HepG2 (cell line): ENCODE data around the gene MKX. TPM values are rescaled to one million over a fixed set of nuclear protein-coding genes. Genes with fewer than 3 reads are reported as not detected.

Experiments used
- ATAC-seq: fragments of 200-7000 bp; cut with Tn5 transposase; 3 replicates; pipeline ENCODE4 v1.9.1; 2020; ENCODE audit warnings: mild to moderate bottlenecking, moderate library complexity
- BruUV-seq: library from RNA; stranded (reverse); fragments of 400-500 nt; replicated peaks from 2 replicates; lab custom pipeline; 2021; lab: Mats Ljungman, UMichigan
- CTCF ChIA-PET: fragments of 300-600 bp; formaldehyde crosslinking; extraction: SDS; loops from one replicate; lab custom pipeline; 2021; ENCODE audit warnings: low total read pairs, inconsistent platforms, low intra/inter-chr PET ratio; lab: Yijun Ruan, JAX
- POLR2A ChIA-PET: fragments of 350-600 bp; sonication (Branson Sonifier 250); formaldehyde crosslinking; loops from one replicate; lab custom pipeline; 2020; ENCODE audit warnings: antibody characterized with exemption, inconsistent platforms; lab: Yijun Ruan, JAX
- DNase-seq: peaks from one replicate; pipeline ENCODE4 v3.0.0-alpha.2; 2015; ENCODE audit warnings: low spot score
- FAIRE-seq: peaks from 3 replicates; lab custom pipeline; 2011; peaks lifted over from hg19 to GRCh38; lab: Jason Lieb, UNC
- H2AFZ ChIP-seq: one replicate; pipeline ENCODE4 v1.6.1; 2011; ENCODE audit warnings: low read length, inconsistent platforms
- H3K27ac ChIP-seq: fragments of 300-600 bp; 3 replicates; pipeline ENCODE4 v1.8.0; 2011; ENCODE audit warnings: mixed run types, mild to moderate bottlenecking, mixed read lengths, low read length, inconsistent platforms; ENCODE audit not compliant: insufficient read depth; ENCODE audit errors: extremely low read length
- H3K27me3 ChIP-seq, 2 experiments: fragments of 200-600 bp in 1 of 2; 2 replicates in 1 of 2; 3 replicates in 1 of 2; pipeline versions ENCODE4 v1.6.0 to v1.8.0; 2011; ENCODE audit warnings: low read length in 2 of 2, mild to moderate bottlenecking in 2 of 2, moderate library complexity in 2 of 2, inconsistent platforms in 1 of 2; ENCODE audit not compliant: insufficient read depth in 2 of 2, control insufficient read depth in 1 of 2
- H3K36me3 ChIP-seq, 2 experiments: fragments of 200-600 bp in 1 of 2; replicated peaks in 1 of 2; 2 replicates in 1 of 2; 3 replicates in 1 of 2; pipeline versions ENCODE4 v1.5.1 to v1.8.0; 2011; ENCODE audit warnings: low read length in 2 of 2, inconsistent platforms in 1 of 2; ENCODE audit not compliant: insufficient read depth in 2 of 2, control insufficient read depth in 1 of 2
- H3K4me1 ChIP-seq: 2 replicates; pipeline ENCODE4 v1.5.1; 2012; ENCODE audit warnings: low read length, inconsistent platforms; ENCODE audit not compliant: insufficient read depth
- H3K4me2 ChIP-seq: 2 replicates; pipeline ENCODE4 v1.6.0; 2011; ENCODE audit warnings: low read depth, low read length, inconsistent platforms
- H3K4me3 ChIP-seq, 3 experiments: fragments of 200-600 bp in 1 of 3; sonication (generic), shearing (Covaris generic) in 1 of 3; replicated peaks in 1 of 3; 2 replicates each; pipeline ENCODE4 v1.5.1; 2011 to 2016; ENCODE audit warnings: low read length in 3 of 3, inconsistent platforms in 2 of 3, low read depth in 2 of 3, mild to moderate bottlenecking in 2 of 3, control low read depth in 1 of 3, mixed read lengths in 1 of 3; ENCODE audit not compliant: insufficient read depth in 1 of 3
- H3K79me2 ChIP-seq: one replicate; pipeline ENCODE4 v1.6.1; 2011; ENCODE audit warnings: low read length, inconsistent platforms; ENCODE audit not compliant: insufficient read depth
- H3K9ac ChIP-seq: 2 replicates; pipeline ENCODE4 v1.6.0; 2011; ENCODE audit warnings: mild to moderate bottlenecking, low read depth, low read length, inconsistent platforms; ENCODE audit not compliant: insufficient read depth
- H3K9me3 ChIP-seq: 2 replicates; pipeline ENCODE4 v1.5.1; 2012; ENCODE audit warnings: mild to moderate bottlenecking, low read length
- H4K20me1 ChIP-seq: 2 replicates; pipeline ENCODE4 v1.6.0; 2011; ENCODE audit warnings: inconsistent platforms, mild to moderate bottlenecking, low read length, moderate library complexity; ENCODE audit not compliant: insufficient read depth
- MED1 ChIP-seq: sonication (generic); formaldehyde crosslinking; IDR thresholded peaks from 2 replicates; pipeline ENCODE4 v1.4.0; 2020; ENCODE audit warnings: missing genetic modification reagents
- MYNN ChIP-seq: sonication (generic); formaldehyde crosslinking; IDR thresholded peaks from 2 replicates; pipeline ENCODE4 v1.4.0; 2020; ENCODE audit warnings: mild to moderate bottlenecking, low read depth, missing genetic modification reagents
- NPAS2 ChIP-seq: sonication (generic); formaldehyde crosslinking; IDR thresholded peaks from 2 replicates; pipeline ENCODE4 v1.8.0; 2022; ENCODE audit warnings: mild to moderate bottlenecking, missing genetic modification reagents, borderline replicate concordance
- NR3C1 ChIP-seq: sonication (generic); formaldehyde crosslinking; IDR thresholded peaks from 2 replicates; pipeline ENCODE4 v1.4.0; 2020; ENCODE audit warnings: missing genetic modification reagents
- SRSF1 ChIP-seq: fragments of 200-400 bp; formaldehyde crosslinking; optimal IDR thresholded peaks from 2 replicates; pipeline ENCODE3; 2017; ENCODE audit warnings: mild to moderate bottlenecking, low read depth, low read length, moderate library complexity
- ZFAT ChIP-seq: sonication (generic); formaldehyde crosslinking; conservative IDR thresholded peaks from 2 replicates; pipeline ENCODE4 v1.8.1; 2023; ENCODE audit warnings: missing genetic modification reagents, inconsistent platforms
- ZFP41 ChIP-seq: sonication (generic); formaldehyde crosslinking; IDR thresholded peaks from 2 replicates; pipeline ENCODE4 v1.4.0; 2020; ENCODE audit warnings: mild to moderate bottlenecking, missing genetic modification reagents, borderline replicate concordance
- ZFYVE20 ChIP-seq: sonication (generic); formaldehyde crosslinking; IDR thresholded peaks from 2 replicates; pipeline ENCODE4 v1.8.0; 2023; ENCODE audit warnings: low read depth, mild to moderate bottlenecking, moderate library complexity, missing genetic modification reagents, borderline replicate concordance
- ZNF121 ChIP-seq: sonication (generic); formaldehyde crosslinking; IDR thresholded peaks from 2 replicates; pipeline ENCODE4 v1.5.0; 2020; ENCODE audit warnings: mild to moderate bottlenecking, missing genetic modification reagents
- ZNF260 ChIP-seq: sonication (generic); formaldehyde crosslinking; IDR thresholded peaks from 2 replicates; pipeline ENCODE4 v1.4.0; 2020; ENCODE audit warnings: missing genetic modification reagents, low read depth, mild to moderate bottlenecking, borderline replicate concordance
- ZNF616 ChIP-seq: sonication (generic); formaldehyde crosslinking; IDR thresholded peaks from 2 replicates; pipeline ENCODE4 v1.5.0; 2020; ENCODE audit warnings: low read depth, mild to moderate bottlenecking, missing genetic modification reagents
- ZNF713 ChIP-seq: sonication (generic); formaldehyde crosslinking; IDR thresholded peaks from 2 replicates; pipeline ENCODE4 v1.4.0; 2020; ENCODE audit warnings: mild to moderate bottlenecking, missing genetic modification reagents
- WGBS: methylation state at CpG from one replicate; pipeline ENCODE4 v1.1.6; 2017; ENCODE audit warnings: low lambda C conversion rate; 5-methylcytosine and 5-hydroxymethylcytosine counted together
- in situ Hi-C: cut with HindIII; loops from 2 replicates; pipeline ENCODE4 v1.10.0; 2017; ENCODE audit warnings: low pct_unique_long_range_greater_than_20kb; ENCODE audit not compliant: extremely low pct_ligation_motif_present
- intact Hi-C: fragments of 100-400 bp; cut with micrococcal nuclease; formaldehyde crosslinking; loops from one replicate; pipeline ENCODE4 v1.10.0; 2022; ENCODE audit not compliant: unreplicated experiment
- polyA plus RNA-seq, 8 experiments: library from polyadenylated mRNA; depleted of rRNA in 3 of 8; stranded (reverse) in 7 of 8; unstranded in 1 of 8; fragments of >200 nt; fragmentation: Illumina TruSeq in 4 of 8; extraction: Trizol in 4 of 8; gene quantifications; 2 replicates each; pipeline versions ENCODE4 v1.2.1 to v1.2.3, GENCODE V29; 2011 to 2016; ENCODE audit warnings: low read depth in 4 of 8, missing spikeins in 1 of 8, mixed read lengths in 1 of 8; ENCODE audit not compliant: insufficient read depth in 1 of 8
- total RNA-seq, 5 experiments: library from RNA; depleted of rRNA; stranded (reverse); fragments of >200 nt; fragmentation: Illumina TruSeq; extraction: Trizol; gene quantifications; 2 replicates each; pipeline ENCODE4 v1.2.3, GENCODE V29; 2016; ENCODE audit warnings: low read depth in 1 of 5

Gene MKX
- total and polyA plus RNA-seq, 2 of the 13 experiments (the other 11 are each of a cell fraction or from before 2014, with no cell fraction given), result not detected

DNA sequence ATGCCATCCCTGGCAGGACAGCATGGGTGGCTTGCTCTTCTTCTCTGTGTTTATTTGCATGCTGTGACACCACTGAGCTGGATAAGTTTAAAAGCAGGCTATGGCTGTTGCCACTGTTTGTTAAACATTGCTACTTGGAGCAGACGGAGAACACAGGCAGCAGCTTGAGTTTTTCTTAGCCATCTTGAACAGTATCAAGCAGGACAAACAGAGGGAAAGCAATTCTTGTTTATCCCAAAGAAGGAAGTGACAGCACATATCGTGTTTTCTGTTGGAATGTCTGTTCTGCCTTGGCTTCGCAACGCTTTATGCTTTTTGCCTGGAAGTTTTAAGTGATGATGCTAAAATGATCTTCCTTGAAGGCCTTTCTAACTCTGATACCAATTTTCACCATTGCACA, 73.8 kb downstream of the MKX start:
- ATAC-seq, result no peak
- H3K27ac ChIP-seq, result no peak overlapping the region
- intact Hi-C loops, result no loop called here
- H4K20me1 ChIP-seq, result no peaks in the 10 kb centered on the region
- BruUV-seq, result no TSS peak
- no peaks in the 10 kb centered on the region for H3K36me3 ChIP-seq
- ChIA-PET POLR2A (no interaction called here), CTCF (no interaction called here)
- H3K9ac ChIP-seq, result no peak overlapping the region
- no peaks in the 10 kb centered on the region for H3K4me1 ChIP-seq
- H3K79me2 ChIP-seq, result no peaks in the 10 kb centered on the region
- in situ Hi-C loops, result no loop called here
- H3K27me3 ChIP-seq, result peaks cover 0 to 9% of the 10 kb centered on the region in 2 experiments; a peak in 2 of 5 replicates
- 31% methylated on average over 4 of the region's 4 CpGs for WGBS
- no peak overlapping the region for H3K4me3 ChIP-seq
- no peaks in the 10 kb centered on the region for H3K9me3 ChIP-seq
- DNase-seq, result no peak
- H2AFZ ChIP-seq, result no peak overlapping the region
- TF ChIP-seq ZNF713 (no peak), MYNN (CRISPR knock-in tag) (no peak)
- no peak overlapping the region for H3K4me2 ChIP-seq
- FAIRE-seq, result no peak

DNA sequence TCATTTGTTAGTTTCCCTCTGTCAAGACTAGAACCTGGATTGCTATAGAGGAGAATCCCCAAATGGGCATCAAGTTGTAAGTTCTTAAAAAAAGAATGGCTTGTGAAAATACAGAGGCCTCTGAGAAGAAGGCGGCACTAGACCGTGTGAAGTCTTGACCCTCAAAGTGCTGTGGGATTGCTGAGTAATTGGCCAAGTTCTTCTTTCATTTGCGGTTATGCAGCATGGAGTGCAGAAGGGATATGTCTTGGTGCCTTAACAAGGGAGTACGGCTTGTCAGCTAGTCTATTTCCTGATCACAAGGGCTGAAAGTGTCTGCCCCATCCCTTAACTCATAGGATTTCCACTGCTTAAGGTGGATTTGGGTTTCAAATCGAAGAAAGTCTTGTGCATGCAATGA, 81.2 kb downstream of the MKX start:
- 11% methylated on average over 5 of the region's 5 CpGs for WGBS
- no peak for DNase-seq
- H3K4me3 ChIP-seq, result no peak overlapping the region
- TF ChIP-seq ZNF260 (CRISPR knock-in tag) (no peak), ZFAT (CRISPR knock-in tag) (no peak), NR3C1 (no peak), NPAS2 (CRISPR knock-in tag) (no peak), ZFP41 (CRISPR knock-in tag) (no peak), SRSF1 (no peak), ZFYVE20 (CRISPR knock-in tag) (no peak), MED1 (CRISPR knock-in tag) (no peak), ZNF121 (CRISPR knock-in tag) (no peak), ZNF616 (CRISPR knock-in tag) (no peak)
- no peak overlapping the region for H3K9ac ChIP-seq
- ChIA-PET POLR2A (no interaction called here), CTCF (no interaction called here)
- H3K27me3 ChIP-seq, result peaks cover 3 to 19% of the 10 kb centered on the region in 2 experiments; a peak in 2 of 5 replicates
- H3K36me3 ChIP-seq, result no peaks in the 10 kb centered on the region
- intact Hi-C loops, result no loop called here
- H3K79me2 ChIP-seq, result no peaks in the 10 kb centered on the region
- no peaks in the 10 kb centered on the region for H3K4me1 ChIP-seq
- ATAC-seq, result no peak
- in situ Hi-C loops, result no loop called here
- no peak overlapping the region for H3K27ac ChIP-seq
- no TSS peak for BruUV-seq
- no peak overlapping the region for H3K4me2 ChIP-seq
- H4K20me1 ChIP-seq, result no peaks in the 10 kb centered on the region
- no peak for FAIRE-seq
- no peaks in the 10 kb centered on the region for H3K9me3 ChIP-seq
- no peak overlapping the region for H2AFZ ChIP-seq
